Fibroblast of skin of right biceps (primary cell): ENCODE measurements around the gene MRPS30.
"Not testable (repeated sequence)": the region's sequence is repeated elsewhere in the genome, so short reads cannot be mapped to it uniquely, and the experiment has no call there.

Source experiments
- DNase-seq: peaks from one replicate; pipeline ENCODE4 v3.0.0-alpha.2; 2013

Gene MRPS30

GRCh38 chr5:44821164-44821563 is 12.4 kb downstream of the MRPS30 start:
- no peak for DNase-seq

GRCh38 chr5:44824662-44825061 is 15.9 kb downstream of the MRPS30 start:
- not testable (repeated sequence) for DNase-seq

- DNase-seq = no peak
These were observed 18.9 kb downstream of the MRPS30 start for GRCh38 chr5:44827681-44828080.

- no peak for DNase-seq
These were observed 20.0 kb downstream of the MRPS30 start for GRCh38 chr5:44828719-44829118.

GRCh38 chr5:44830951-44831350 is 22.2 kb downstream of the MRPS30 start:
- DNase-seq = no peak

GRCh38 chr5:44833249-44833648 is 24.5 kb downstream of the MRPS30 start:
- no peak for DNase-seq

- DNase-seq = no peak
These were observed 26.9 kb downstream of the MRPS30 start for GRCh38 chr5:44835693-44836092.

GRCh38 chr5:44839018-44839681 is 30.4 kb downstream of the MRPS30 start:
- DNase-seq = no peak

- DNase-seq = no peak
These were observed 33.9 kb downstream of the MRPS30 start for GRCh38 chr5:44842496-44843282.

- no peak for DNase-seq
These were observed 36.0 kb downstream of the MRPS30 start for GRCh38 chr5:44844744-44845143.

GRCh38 chr5:44845777-44846176 is 37.0 kb downstream of the MRPS30 start:
- DNase-seq = no peak

GRCh38 chr5:44847206-44847852 is 38.6 kb downstream of the MRPS30 start:
- DNase-seq = no peak

GRCh38 chr5:44860267-44860666 is 51.5 kb downstream of the MRPS30 start:
- no peak for DNase-seq

- DNase-seq = no peak
These were observed 54.1 kb downstream of the MRPS30 start for GRCh38 chr5:44862808-44863207.
